Measurements from ENCODE around the gene ATN1. TPM values are rescaled to one million over a fixed set of nuclear protein-coding genes. Genes with fewer than 3 reads are reported as not detected.

Gene ATN1
- total RNA-seq, 1 experiment from 2014 or later = 144 TPM

- DNase-seq (ENCODE audit: low spot score) = no peak
- no peak overlapping the region for H3K27ac ChIP-seq (ENCODE audit: low read depth, low read length, poor library complexity, severe bottlenecking)
- H3K4me1 ChIP-seq (ENCODE audit: insufficient read depth, low read length, poor library complexity, severe bottlenecking) = peaks cover 7% of the 10 kb centered on the region
- H3K36me3 ChIP-seq (ENCODE audit: insufficient read depth, low read length, poor library complexity, severe bottlenecking) = no peaks in the 10 kb centered on the region
- H3K4me3 ChIP-seq (ENCODE audit: low read depth, low read length, poor library complexity, severe bottlenecking) = no peak overlapping the region
- CTCF ChIA-PET = no interaction called here
- no peaks in the 10 kb centered on the region for H3K9me3 ChIP-seq (ENCODE audit: low read depth, low read length, poor library complexity, severe bottlenecking)
- BruUV-seq (replicated peaks) = no TSS peak
- no peak for TF ChIP-seq EZH2 (IDR thresholded peaks at IDR 0.05; ENCODE audit: borderline replicate concordance, low read depth, low read length, poor library complexity, severe bottlenecking)
- no peak for TF ChIP-seq CTCF (conservative IDR thresholded peaks at IDR 0.05; ENCODE audit: low read depth, low read length)
- no peaks in the 10 kb centered on the region for H3K27me3 ChIP-seq (replicated peaks; ENCODE audit: insufficient read depth, low read depth, low read length, poor library complexity)
- intact Hi-C loops (cut with micrococcal nuclease; ENCODE audit: unreplicated experiment) = loop anchor here (2.0 kb wide), 1 partner anchor 31 kb away; the partner anchor contains the start of gene SPSB2
- POLR2A ChIA-PET (ENCODE audit: low non-redundant PET) = no interaction called here
These were observed 24.0 kb upstream of the ATN1 start for GRCh38 chr12:6903722-6904121.

- peak within 1 kb of the TSS; percentile 63 for H3K27ac ChIP-seq (ENCODE audit: low read depth, low read length, poor library complexity, severe bottlenecking)
- peak within 1 kb of the TSS; percentile 56 for H3K4me3 ChIP-seq (ENCODE audit: low read depth, low read length, poor library complexity, severe bottlenecking)
These were observed 23.2 kb upstream of the ATN1 start, which contains the start of gene LRRC23 for GRCh38 chr12:6904280-6905276. Gene LRRC23, plus strand, starts transcription at chr12:6904822. Its CDS starts 812 bp downstream, at chr12:6905634.

More at GRCh38 chr12:6904280-6905276, 23.2 kb upstream of the ATN1 start, which contains the start of gene LRRC23:
- DNase-seq (ENCODE audit: low spot score) = peak; percentile 98
- POLR2A ChIA-PET (ENCODE audit: low non-redundant PET) = no interaction called here
- intact Hi-C loops (cut with micrococcal nuclease; ENCODE audit: unreplicated experiment) = loop anchor here (2.0 kb wide), 1 partner anchor 32 kb away; the partner anchor contains the start of gene SPSB2
- CTCF ChIA-PET = interaction anchor here (0.6 kb wide), 1 partner anchor 33 kb away, joined by 4 read pairs; no protein-coding TSS in a partner anchor
- BruUV-seq (replicated peaks) = no TSS peak
- Histone ChIP-seq H3K9me3 (ENCODE audit: low read depth, low read length, poor library complexity, severe bottlenecking) (no peaks in the 10 kb centered on the region), H3K4me1 (ENCODE audit: insufficient read depth, low read length, poor library complexity, severe bottlenecking) (peaks cover 7% of the 10 kb centered on the region), H3K27me3 (replicated peaks; ENCODE audit: insufficient read depth, low read depth, low read length, poor library complexity) (no peaks in the 10 kb centered on the region), H3K36me3 (ENCODE audit: insufficient read depth, low read length, poor library complexity, severe bottlenecking) (no peaks in the 10 kb centered on the region)
- TF ChIP-seq EZH2 (IDR thresholded peaks at IDR 0.05; ENCODE audit: borderline replicate concordance, low read depth, low read length, poor library complexity, severe bottlenecking) (no peak), CTCF (conservative IDR thresholded peaks at IDR 0.05; ENCODE audit: low read depth, low read length) (no peak)

Data from A673 (cell line).